Erythroblast (primary cell): ENCODE results near the gene SDF2L1.

Experiments used
- GATA1 ChIP-seq: IDR thresholded peaks from 2 replicates; pipeline ENCODE4 v1.6.1; 2011; ENCODE audit warnings: low read depth, mild to moderate bottlenecking, control low read depth, low read length, moderate library complexity
- POLR2A ChIP-seq: IDR thresholded peaks from 2 replicates; pipeline ENCODE4 v1.6.1; 2011; ENCODE audit warnings: mild to moderate bottlenecking, low read length

- TF ChIP-seq POLR2A (no peak), GATA1 (no peak)
Measured at GRCh38 chr22:21677606-21678443, 35.7 kb downstream of the SDF2L1 start.
